ENCODE data around the gene ZNF385B. TPM values are rescaled to one million over a fixed set of nuclear protein-coding genes. Genes with fewer than 3 reads are reported as not detected.

ZNF385B gene
- total RNA-seq, 2 experiments from 2014 or later, result 113 to 178 TPM

GRCh38 chr2:179438654-179439053 lies 422.8 kb downstream of the ZNF385B start:
- Histone ChIP-seq H3K9me3 (ENCODE audit: low read length) (no peaks in the 10 kb centered on the region), H3K9me2 (ENCODE audit: insufficient read depth, low read length) (no peaks in the 10 kb centered on the region), H3K27ac (ENCODE audit: low read depth, low read length, poor library complexity, severe bottlenecking) (no peak overlapping the region), H3K36me3 (ENCODE audit: insufficient read depth, low read length) (peaks cover 42% of the 10 kb centered on the region), H3K4me1 (ENCODE audit: insufficient read depth, low read length, poor library complexity, severe bottlenecking) (no peaks in the 10 kb centered on the region), H3K4me3 (ENCODE audit: low read depth, low read length, poor library complexity, severe bottlenecking) (no peak overlapping the region), H2AFZ (ENCODE audit: low read length) (no peak overlapping the region), H4K20me1 (ENCODE audit: insufficient read depth, low read length) (no peaks in the 10 kb centered on the region), H3K79me2 (ENCODE audit: insufficient read depth, low read depth, low read length) (no peaks in the 10 kb centered on the region), H3K4me2 (ENCODE audit: low read length) (no peak overlapping the region)
- ChIA-PET CTCF (ENCODE audit: unreplicated experiment) (no interaction called here), POLR2A (interaction anchor here (1.0 kb wide), 1 partner anchor 14 kb away, joined by 3 read pairs; no protein-coding TSS in a partner anchor)
- DNase-seq (ENCODE audit: low spot score), result no peak
- TF ChIP-seq EZH2phosphoT487 (IDR thresholded peaks at IDR 0.05; ENCODE audit: borderline replicate concordance, low read depth, low read length), result no peak
- TF ChIP-seq, protein P1, sequence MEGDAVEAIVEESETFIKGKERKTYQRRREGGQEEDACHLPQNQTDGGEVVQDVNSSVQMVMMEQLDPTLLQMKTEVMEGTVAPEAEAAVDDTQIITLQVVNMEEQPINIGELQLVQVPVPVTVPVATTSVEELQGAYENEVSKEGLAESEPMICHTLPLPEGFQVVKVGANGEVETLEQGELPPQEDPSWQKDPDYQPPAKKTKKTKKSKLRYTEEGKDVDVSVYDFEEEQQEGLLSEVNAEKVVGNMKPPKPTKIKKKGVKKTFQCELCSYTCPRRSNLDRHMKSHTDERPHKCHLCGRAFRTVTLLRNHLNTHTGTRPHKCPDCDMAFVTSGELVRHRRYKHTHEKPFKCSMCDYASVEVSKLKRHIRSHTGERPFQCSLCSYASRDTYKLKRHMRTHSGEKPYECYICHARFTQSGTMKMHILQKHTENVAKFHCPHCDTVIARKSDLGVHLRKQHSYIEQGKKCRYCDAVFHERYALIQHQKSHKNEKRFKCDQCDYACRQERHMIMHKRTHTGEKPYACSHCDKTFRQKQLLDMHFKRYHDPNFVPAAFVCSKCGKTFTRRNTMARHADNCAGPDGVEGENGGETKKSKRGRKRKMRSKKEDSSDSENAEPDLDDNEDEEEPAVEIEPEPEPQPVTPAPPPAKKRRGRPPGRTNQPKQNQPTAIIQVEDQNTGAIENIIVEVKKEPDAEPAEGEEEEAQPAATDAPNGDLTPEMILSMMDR (conservative IDR thresholded peaks at IDR 0.05; ENCODE audit: low read length), result no peak
- intact Hi-C loops (cut with micrococcal nuclease; ENCODE audit: unreplicated experiment), result no loop called here
- BruUV-seq (replicated peaks), result no TSS peak

DNA sequence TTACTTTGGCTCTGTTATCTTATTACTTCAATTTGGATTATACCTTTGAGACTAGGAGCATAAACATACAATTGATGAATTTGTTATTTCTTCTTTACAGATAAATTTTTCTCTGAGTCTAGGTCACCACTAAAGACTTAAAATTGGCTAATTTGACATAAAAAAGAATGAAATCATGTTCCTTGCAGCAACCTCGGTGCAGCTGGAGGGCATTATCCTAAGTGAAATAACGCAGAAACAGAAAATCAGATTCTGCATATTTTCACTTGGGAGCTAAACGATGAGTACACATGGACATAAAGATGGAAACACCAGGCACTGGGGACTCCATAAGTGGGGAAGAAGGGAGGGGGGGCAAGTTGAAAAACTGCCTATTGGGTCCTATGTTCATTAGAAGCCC lies 424.0 kb downstream of the ZNF385B start:
- intact Hi-C loops (cut with micrococcal nuclease; ENCODE audit: unreplicated experiment), result no loop called here
- Histone ChIP-seq H3K4me2 (ENCODE audit: low read length) (no peak overlapping the region), H3K4me3 (ENCODE audit: low read depth, low read length, poor library complexity, severe bottlenecking) (no peak overlapping the region), H3K79me2 (ENCODE audit: insufficient read depth, low read depth, low read length) (no peaks in the 10 kb centered on the region), H3K27ac (ENCODE audit: low read depth, low read length, poor library complexity, severe bottlenecking) (no peak overlapping the region), H3K36me3 (ENCODE audit: insufficient read depth, low read length) (peaks cover 30% of the 10 kb centered on the region; the same call in 1 of the 2 replicates), H4K20me1 (ENCODE audit: insufficient read depth, low read length) (no peaks in the 10 kb centered on the region), H3K4me1 (ENCODE audit: insufficient read depth, low read length, poor library complexity, severe bottlenecking) (no peaks in the 10 kb centered on the region), H3K9me2 (ENCODE audit: insufficient read depth, low read length) (no peaks in the 10 kb centered on the region), H2AFZ (ENCODE audit: low read length) (no peak overlapping the region), H3K9me3 (ENCODE audit: low read length) (no peaks in the 10 kb centered on the region)
- ChIA-PET POLR2A (no interaction called here), CTCF (ENCODE audit: unreplicated experiment) (no interaction called here)
- DNase-seq (ENCODE audit: low spot score), result no peak
- TF ChIP-seq, protein P1 (conservative IDR thresholded peaks at IDR 0.05; ENCODE audit: low read length), result no peak
- TF ChIP-seq EZH2phosphoT487 (IDR thresholded peaks at IDR 0.05; ENCODE audit: borderline replicate concordance, low read depth, low read length), result no peak
- BruUV-seq (replicated peaks), result no TSS peak

GRCh38 chr2:179435566-179435965 lies 425.8 kb downstream of the ZNF385B start:
- Histone ChIP-seq H3K4me2 (ENCODE audit: low read length) (no peak overlapping the region), H3K9me3 (ENCODE audit: low read length) (no peaks in the 10 kb centered on the region), H4K20me1 (ENCODE audit: insufficient read depth, low read length) (no peaks in the 10 kb centered on the region), H3K27ac (ENCODE audit: low read depth, low read length, poor library complexity, severe bottlenecking) (no peak overlapping the region), H3K4me3 (ENCODE audit: low read depth, low read length, poor library complexity, severe bottlenecking) (no peak overlapping the region), H3K4me1 (ENCODE audit: insufficient read depth, low read length, poor library complexity, severe bottlenecking) (no peaks in the 10 kb centered on the region), H2AFZ (ENCODE audit: low read length) (no peak overlapping the region), H3K36me3 (ENCODE audit: insufficient read depth, low read length) (peaks cover 14% of the 10 kb centered on the region; the same call in 1 of the 2 replicates), H3K79me2 (ENCODE audit: insufficient read depth, low read depth, low read length) (no peaks in the 10 kb centered on the region), H3K9me2 (ENCODE audit: insufficient read depth, low read length) (no peaks in the 10 kb centered on the region)
- TF ChIP-seq, protein P1 (conservative IDR thresholded peaks at IDR 0.05; ENCODE audit: low read length), result no peak
- TF ChIP-seq EZH2phosphoT487 (IDR thresholded peaks at IDR 0.05; ENCODE audit: borderline replicate concordance, low read depth, low read length), result no peak
- DNase-seq (ENCODE audit: low spot score), result no peak
- intact Hi-C loops (cut with micrococcal nuclease; ENCODE audit: unreplicated experiment), result no loop called here
- CTCF ChIA-PET (ENCODE audit: unreplicated experiment), result no interaction called here
- POLR2A ChIA-PET, result interaction anchor here (1.4 kb wide), 1 partner anchor 11 kb away, joined by 7 read pairs; no protein-coding TSS in a partner anchor
- no TSS peak for BruUV-seq (replicated peaks)

Data from OCI-LY7 (cell line).